AG09319 (cell line): Measurements from ENCODE around the gene LUC7L2.
"Not testable (repeated sequence)": the region's sequence is repeated elsewhere in the genome, so short reads cannot be mapped to it uniquely, and the experiment has no call there.

ENCODE experiments used
- DNase-seq: peaks from one replicate; pipeline ENCODE4 v3.0.0-alpha.2; 2010; ENCODE audit warnings: low read depth; ENCODE audit errors: extremely low read depth
- CTCF ChIP-seq: IDR thresholded peaks from 2 replicates; pipeline ENCODE4 v1.5.1; 2011; ENCODE audit warnings: low read depth, mild to moderate bottlenecking, inconsistent platforms, low read length, moderate library complexity

Gene LUC7L2

GRCh38 chr7:139452958-139453672 is 93.4 kb downstream of the LUC7L2 start:
- TF ChIP-seq CTCF, result peak; percentile 1; the same call in 1 of the 2 replicates
- no peak for DNase-seq

- TF ChIP-seq CTCF, result no peak
- no peak for DNase-seq
Observed at GRCh38 chr7:139453673-139454321, 94.1 kb downstream of the LUC7L2 start.

- TF ChIP-seq CTCF, result no peak
- no peak for DNase-seq
Observed at GRCh38 chr7:139455789-139456188, 96.1 kb downstream of the LUC7L2 start.

GRCh38 chr7:139456511-139456910 is 96.8 kb downstream of the LUC7L2 start:
- DNase-seq, result no peak
- no peak for TF ChIP-seq CTCF

- TF ChIP-seq CTCF, result no peak
- no peak for DNase-seq
Observed at GRCh38 chr7:139457153-139457946, 97.7 kb downstream of the LUC7L2 start.

GRCh38 chr7:139463421-139463820 is 103.7 kb downstream of the LUC7L2 start:
- DNase-seq, result not testable (repeated sequence)

GRCh38 chr7:139464511-139464910 is 104.8 kb downstream of the LUC7L2 start:
- DNase-seq, result not testable (repeated sequence)

- DNase-seq, result not testable (repeated sequence)
Observed at GRCh38 chr7:139465072-139465471, 105.4 kb downstream of the LUC7L2 start.

GRCh38 chr7:139467729-139468128 is 108.0 kb downstream of the LUC7L2 start:
- not testable (repeated sequence) for DNase-seq

- not testable (repeated sequence) for DNase-seq
Observed at GRCh38 chr7:139468281-139468680, 108.6 kb downstream of the LUC7L2 start.
